Cardiac muscle cell (in vitro differentiated cells and primary cell): ENCODE measurements around the gene WNT3. TPM values are rescaled to one million over a fixed set of nuclear protein-coding genes. Genes with fewer than 3 reads are reported as not detected.

Experiments used
- DNase-seq, 2 donors: peaks; one replicate each; pipeline versions ENCODE4 v3.0.0 to v3.0.0-alpha.2; 2010 to 2017; ENCODE audit warnings: low read depth in 1 of 2, low spot score in 1 of 2
- H3K27ac ChIP-seq: fragments of 200-600 bp; sonication (generic); 2 replicates; pipeline ENCODE4 v1.5.1; 2016
- H3K27me3 ChIP-seq: fragments of 200-600 bp; sonication (generic); 2 replicates; pipeline ENCODE4 v1.6.0; 2016; ENCODE audit warnings: control low read depth
- H3K36me3 ChIP-seq: fragments of 200-600 bp; sonication (generic); 2 replicates; pipeline ENCODE4 v1.5.1; 2016; ENCODE audit warnings: control low read depth
- H3K4me1 ChIP-seq: fragments of 200-600 bp; sonication (generic); 2 replicates; pipeline ENCODE4 v1.8.1; 2017; ENCODE audit warnings: low read depth, mild to moderate bottlenecking, mixed run types
- H3K4me3 ChIP-seq: fragments of 200-600 bp; sonication (generic); 2 replicates; pipeline ENCODE4 v1.5.1; 2016; ENCODE audit warnings: mild to moderate bottlenecking
- H3K9me3 ChIP-seq: fragments of 200-600 bp; sonication (generic); 2 replicates; pipeline ENCODE4 v1.5.1; 2017; ENCODE audit warnings: low read depth, mild to moderate bottlenecking, control low read depth
- polyA plus RNA-seq: library from polyadenylated mRNA; unstranded; fragments of >200 nt; fragmentation: Nextera tagmentation; extraction: Ambion mirVana; gene quantifications from 2 replicates; pipeline ENCODE4 v1.2.1, GENCODE V29; 2016
- total RNA-seq: library from RNA; depleted of rRNA; stranded (reverse); fragments of >200 nt; gene quantifications from 2 replicates; pipeline ENCODE4 v1.2.3, GENCODE V29; 2016
- TF ChIP-seq, protein P1 (sequence below): IDR thresholded peaks from 2 replicates; pipeline ENCODE4 v1.5.1; 2012; ENCODE audit warnings: low read depth, mild to moderate bottlenecking, low read length

WNT3 gene
- total and polyA plus RNA-seq, 2 experiments from 2014 or later = 5.8 to 7.3 TPM

DNA sequence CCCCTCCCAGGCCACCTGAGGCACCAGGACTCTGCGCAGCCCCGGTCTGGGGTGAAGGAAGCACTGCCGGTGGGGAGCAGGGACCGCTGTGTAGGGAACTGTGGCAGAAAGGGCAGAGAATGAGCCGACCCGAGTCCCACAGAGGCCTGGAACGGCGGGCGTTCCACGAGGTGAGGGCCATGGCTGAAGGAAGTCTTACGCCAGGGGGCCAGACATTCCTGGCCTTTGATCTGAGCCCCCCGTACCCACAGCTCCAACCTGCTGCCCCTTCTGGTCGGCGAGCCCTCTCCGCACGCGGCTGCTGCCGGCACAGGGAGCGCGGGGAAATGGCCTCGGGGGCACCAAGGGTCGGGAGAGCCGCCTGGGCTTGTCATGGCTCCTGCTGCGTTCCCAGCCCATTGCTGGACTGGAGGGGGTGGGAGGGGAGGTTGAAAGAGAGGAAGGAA lies 1.4 kb upstream of the WNT3 start:
- no peak overlapping the region for H3K27ac ChIP-seq
- H3K27me3 ChIP-seq = peaks cover 67% of the 10 kb centered on the region
- H3K36me3 ChIP-seq = no peaks in the 10 kb centered on the region
- H3K4me3 ChIP-seq = peak overlapping the region; percentile 35
- no peaks in the 10 kb centered on the region for H3K9me3 ChIP-seq
- TF ChIP-seq, protein P1, sequence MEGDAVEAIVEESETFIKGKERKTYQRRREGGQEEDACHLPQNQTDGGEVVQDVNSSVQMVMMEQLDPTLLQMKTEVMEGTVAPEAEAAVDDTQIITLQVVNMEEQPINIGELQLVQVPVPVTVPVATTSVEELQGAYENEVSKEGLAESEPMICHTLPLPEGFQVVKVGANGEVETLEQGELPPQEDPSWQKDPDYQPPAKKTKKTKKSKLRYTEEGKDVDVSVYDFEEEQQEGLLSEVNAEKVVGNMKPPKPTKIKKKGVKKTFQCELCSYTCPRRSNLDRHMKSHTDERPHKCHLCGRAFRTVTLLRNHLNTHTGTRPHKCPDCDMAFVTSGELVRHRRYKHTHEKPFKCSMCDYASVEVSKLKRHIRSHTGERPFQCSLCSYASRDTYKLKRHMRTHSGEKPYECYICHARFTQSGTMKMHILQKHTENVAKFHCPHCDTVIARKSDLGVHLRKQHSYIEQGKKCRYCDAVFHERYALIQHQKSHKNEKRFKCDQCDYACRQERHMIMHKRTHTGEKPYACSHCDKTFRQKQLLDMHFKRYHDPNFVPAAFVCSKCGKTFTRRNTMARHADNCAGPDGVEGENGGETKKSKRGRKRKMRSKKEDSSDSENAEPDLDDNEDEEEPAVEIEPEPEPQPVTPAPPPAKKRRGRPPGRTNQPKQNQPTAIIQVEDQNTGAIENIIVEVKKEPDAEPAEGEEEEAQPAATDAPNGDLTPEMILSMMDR = no peak
- no peak for DNase-seq
- H3K4me1 ChIP-seq = peaks cover 6% of the 10 kb centered on the region

DNA sequence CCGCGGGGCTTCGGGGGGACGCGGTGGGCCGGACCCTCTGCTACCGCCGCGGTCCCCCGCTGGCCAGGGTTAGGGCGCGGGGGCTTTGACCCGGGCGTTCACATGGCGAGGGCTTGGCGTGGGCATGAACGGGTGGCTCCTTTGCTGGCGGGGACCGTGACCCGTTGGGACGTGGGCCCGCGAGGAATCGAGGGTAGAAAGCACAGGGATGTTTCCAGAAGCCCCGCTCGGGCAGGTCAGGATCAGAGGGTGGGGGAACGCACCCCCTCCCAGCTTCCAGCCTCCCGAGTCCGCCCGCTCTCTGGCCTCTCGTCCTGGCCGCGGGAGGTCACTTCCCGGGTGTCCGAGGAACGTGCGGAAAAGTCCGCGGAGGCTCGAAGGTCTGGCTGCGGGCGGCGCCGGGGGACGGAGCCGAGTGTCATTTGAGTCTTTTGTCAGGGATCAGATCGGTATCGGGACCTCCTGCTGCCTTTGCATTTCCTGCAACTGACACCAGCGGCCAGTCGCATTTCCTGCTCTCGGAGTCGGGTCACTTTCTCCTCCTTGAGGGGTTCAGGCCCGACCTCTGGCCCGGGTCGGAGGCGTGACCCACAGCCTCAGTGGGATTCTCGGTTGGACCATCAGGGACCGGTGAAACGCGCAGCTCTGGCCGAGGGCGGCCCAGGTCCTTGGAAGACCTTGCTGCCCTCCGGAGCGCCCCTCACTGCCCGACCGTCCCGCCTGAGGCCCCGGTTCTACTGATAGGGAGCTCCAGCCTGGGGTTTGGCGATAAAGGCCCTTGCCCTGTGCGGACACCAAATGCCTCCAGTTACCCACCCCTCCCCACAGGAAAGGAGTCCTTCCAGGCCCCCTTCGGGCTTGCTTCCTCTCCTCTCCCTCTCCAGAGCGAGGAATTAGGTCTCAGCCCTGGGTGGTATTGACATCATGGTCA lies 702 bp upstream of the WNT3 start:
- H3K27me3 ChIP-seq = peaks cover 67% of the 10 kb centered on the region

DNA sequence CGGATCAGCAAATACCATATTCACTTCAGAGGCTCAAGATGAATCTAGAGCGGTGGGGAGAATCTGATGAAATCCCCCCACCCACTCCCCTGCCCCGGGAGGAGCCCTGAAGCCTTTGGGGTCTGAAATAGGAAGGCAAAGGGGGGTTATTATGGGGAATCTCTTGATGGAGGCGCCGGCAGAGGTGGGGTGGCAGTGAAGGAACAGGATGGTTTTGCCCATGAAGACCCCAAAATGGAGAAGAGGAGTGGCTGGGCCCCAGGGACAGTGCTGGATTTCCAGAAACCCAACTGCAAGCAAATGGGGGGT lies 637 bp downstream of the WNT3 start:
- no peak for DNase-seq
- no peaks in the 10 kb centered on the region for H3K9me3 ChIP-seq
- TF ChIP-seq, protein P1 = no peak
- H3K27me3 ChIP-seq = peaks cover 67% of the 10 kb centered on the region
- no peak overlapping the region for H3K4me3 ChIP-seq
- peaks cover 6% of the 10 kb centered on the region for H3K4me1 ChIP-seq
- no peaks in the 10 kb centered on the region for H3K36me3 ChIP-seq
- H3K27ac ChIP-seq = no peak overlapping the region

More for the DNA sequence above, 702 bp upstream of the WNT3 start:
- Histone ChIP-seq H3K27ac (no peak overlapping the region), H3K4me1 (peaks cover 6% of the 10 kb centered on the region), H3K36me3 (no peaks in the 10 kb centered on the region), H3K4me3 (peak overlapping the region; percentile 35), H3K9me3 (no peaks in the 10 kb centered on the region)
- no peak for DNase-seq
- TF ChIP-seq, protein P1 = no peak

DNA sequence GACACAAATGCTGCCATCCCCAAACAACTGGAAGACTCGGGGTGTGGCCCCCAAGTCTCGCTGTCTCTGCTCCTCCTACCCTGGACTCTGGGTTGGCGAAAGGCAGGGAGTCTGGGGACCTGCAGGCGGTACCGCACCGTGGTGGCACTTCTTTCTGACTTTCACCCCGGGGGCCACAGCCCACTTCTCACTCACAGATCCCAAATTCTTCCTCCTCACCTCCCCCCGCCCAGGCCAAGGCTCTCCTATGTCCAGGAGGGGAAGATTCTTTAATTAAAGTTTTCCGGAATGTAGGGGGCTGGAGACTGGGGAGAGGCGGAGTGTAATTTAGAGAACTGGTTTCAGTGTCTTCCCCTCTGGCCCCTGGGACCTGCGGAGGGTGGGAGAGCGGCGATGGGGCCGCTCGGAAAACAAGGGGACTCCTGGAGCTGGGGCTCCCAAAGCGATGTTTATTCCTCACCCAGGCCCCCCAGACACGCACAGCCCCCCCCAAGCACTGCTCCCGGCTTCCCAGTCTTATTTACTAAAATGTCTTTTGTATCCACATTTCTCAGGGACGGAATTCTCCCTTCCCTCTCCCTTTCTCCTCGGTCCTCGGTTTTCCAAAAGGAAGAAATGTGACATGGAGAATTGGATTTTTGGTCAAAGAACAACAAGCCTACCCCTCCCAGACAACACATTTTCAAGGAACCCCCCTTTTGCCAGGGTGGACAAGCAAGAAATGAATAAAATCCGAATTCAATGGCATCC lies 1.2 kb downstream of the WNT3 start:
- no peaks in the 10 kb centered on the region for H3K9me3 ChIP-seq
- peaks cover 63% of the 10 kb centered on the region for H3K27me3 ChIP-seq
- no peak for DNase-seq
- H3K4me1 ChIP-seq = peaks cover 6% of the 10 kb centered on the region
- no peak overlapping the region for H3K27ac ChIP-seq
- TF ChIP-seq, protein P1 = no peak
- no peaks in the 10 kb centered on the region for H3K36me3 ChIP-seq
- no peak overlapping the region for H3K4me3 ChIP-seq

DNA sequence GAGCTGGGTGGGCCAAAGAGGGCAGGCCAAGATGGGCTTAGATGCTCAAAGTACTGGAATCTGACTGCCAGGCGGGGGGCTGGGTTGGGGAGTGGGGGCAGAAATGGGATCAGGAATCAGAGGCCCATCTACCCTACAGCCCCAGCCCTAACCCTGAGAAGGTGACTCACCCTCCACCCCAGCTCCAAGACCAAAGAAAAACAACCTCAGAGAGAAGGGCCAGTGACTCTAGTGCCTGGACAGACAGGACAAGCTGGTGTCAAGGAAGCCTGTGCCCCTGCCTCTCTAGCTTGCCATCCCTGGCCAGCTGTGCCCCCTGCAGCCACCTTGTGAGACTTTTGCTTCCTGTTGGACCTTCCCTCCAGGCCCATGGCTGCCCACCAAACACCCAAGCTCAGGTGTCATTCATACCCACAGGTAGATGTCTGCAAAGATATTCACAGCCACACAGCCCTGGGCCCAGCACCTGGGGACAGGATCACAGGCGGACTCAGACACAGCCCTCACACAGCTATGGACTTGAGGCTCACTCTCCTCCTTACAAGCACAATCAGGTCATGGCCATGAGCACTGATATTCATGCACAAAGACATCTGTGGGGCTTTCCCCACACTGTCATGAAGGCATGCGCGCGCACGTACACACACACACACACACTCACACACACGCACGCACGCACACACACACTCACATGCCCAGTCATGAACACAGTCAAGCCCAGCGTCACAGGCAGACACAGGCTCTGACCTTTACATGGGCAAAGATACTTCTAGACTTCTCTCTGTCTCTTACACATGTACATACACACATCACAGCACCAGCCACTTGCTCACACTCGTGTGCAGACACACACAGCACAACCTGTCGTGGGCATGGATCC lies 2.8 kb downstream of the WNT3 start:
- Histone ChIP-seq H3K36me3 (no peaks in the 10 kb centered on the region), H3K9me3 (no peaks in the 10 kb centered on the region), H3K27me3 (peaks cover 47% of the 10 kb centered on the region), H3K27ac (no peak overlapping the region), H3K4me3 (no peak overlapping the region), H3K4me1 (peaks cover 6% of the 10 kb centered on the region)
- TF ChIP-seq, protein P1 = no peak
- DNase-seq = no peak
